ENCODE data around the gene IL10RB.
"Not testable (repeated sequence)": the region's sequence is repeated elsewhere in the genome, so short reads cannot be mapped to it uniquely, and the experiment has no call there.

Gene IL10RB

DNA sequence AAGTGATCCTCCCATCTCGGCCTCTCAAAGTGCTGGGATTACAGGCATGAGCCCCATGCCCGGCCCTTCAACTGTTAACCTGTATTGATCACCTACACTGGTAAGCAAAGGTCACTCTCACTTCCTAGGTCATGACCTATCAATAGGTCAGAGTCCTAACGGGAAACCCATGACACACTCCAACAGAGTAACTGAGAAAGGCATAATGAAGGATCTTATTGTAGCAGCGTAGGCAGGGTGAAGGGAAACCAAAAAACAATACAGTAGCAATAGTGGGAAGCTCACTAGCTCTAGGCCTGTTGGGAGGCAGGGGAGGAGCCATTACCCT, 39.1 kb downstream of the IL10RB start:
- no peak for DNase-seq

DNA sequence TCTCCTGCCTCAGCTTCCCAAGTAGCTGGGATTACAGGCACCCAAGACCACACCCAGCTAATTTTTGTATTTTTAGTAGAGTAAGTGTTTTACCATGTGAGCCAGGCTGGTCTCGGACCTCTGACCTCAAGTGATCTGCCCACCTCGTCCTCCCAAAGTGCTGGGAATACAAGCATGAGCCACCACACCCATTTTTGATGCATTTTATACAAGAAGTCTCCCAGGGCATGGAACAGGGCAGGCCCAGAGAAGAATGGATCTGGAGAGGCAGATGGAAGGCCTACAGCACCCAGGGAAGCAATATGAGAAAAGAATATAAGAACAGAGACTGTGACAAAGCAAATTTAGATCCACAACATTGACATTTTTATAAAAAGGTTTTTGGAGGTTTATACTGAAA, 39.8 kb downstream of the IL10RB start:
- DNase-seq: no peak

DNA sequence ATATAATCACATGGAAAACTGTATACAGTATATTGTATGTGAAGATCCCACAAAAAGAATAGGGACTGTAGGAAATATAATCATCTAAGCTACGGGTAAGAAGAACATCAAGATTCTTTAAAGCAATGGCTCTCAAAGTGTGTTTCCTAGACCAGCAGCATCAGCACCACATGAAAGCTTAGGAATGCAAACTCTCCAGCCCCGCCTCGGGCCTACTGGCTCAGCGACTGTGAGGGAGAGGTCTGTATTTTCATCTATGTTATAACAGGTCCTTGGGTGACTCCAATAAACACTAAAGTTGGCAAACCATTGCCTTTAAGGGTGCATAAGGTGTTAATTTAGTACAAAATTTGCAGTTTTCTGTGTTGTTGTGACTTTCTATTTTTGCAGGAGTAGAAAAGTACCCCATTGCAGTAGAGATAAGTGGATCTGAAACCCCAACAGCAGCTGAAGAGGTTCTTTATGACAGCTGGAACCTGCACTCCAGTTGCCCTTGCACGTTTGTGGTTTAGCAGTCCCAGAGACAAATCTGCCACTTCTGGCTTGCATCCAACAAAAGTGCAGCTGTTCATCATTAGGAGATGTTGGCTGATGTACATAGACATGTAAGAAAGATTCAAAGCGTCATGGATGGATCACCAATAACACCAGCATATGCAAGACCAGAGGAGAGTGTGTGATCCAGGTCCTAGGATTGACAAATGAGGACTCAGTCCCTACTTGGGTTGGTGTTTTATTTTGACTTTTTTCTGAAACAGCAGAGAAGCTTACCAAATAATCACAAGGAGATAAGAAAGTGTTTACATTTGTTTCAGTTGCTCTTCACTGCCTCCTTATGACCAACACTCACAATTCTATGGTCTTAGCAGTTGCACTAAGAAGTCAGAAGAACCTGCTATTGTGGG, 42.7 kb downstream of the IL10RB start:
- peak; percentile 75 for DNase-seq

DNA sequence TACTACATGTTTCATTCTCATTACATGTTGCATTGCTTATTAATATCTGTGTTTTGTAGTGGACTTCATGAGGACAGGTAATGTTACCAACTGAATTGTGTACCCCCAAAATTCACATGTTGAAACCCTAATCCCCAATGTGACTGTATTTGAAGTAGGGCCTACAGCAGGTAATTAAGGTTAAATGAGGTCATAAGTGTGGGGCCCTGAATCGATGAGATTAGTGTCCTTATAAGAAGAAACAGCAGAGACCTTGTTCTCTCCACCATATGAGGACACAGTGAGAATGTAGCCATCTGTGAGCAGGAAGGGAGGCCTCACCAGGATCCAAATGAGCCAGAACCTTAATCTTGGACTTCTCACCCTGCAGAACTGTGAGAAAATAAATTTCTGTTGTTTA, 43.6 kb downstream of the IL10RB start:
- DNase-seq: no peak

DNA sequence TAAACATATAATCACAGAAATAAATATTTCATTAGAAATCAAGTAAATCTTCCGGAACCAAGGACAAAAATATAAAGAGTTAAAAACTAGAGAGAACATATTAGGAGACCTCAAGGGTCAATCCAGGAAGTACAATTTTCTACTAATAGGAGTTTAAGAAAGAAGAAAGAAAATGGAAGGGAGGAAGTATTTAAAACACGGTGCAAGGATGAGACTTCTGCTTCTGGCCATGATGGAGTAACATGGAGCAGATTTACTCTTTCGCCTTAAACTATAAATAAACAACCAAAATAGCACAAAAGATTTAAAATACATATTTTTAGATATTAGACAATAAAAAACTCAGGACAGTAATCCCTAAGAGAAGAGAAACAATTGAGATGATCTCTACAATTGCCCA, 46.0 kb downstream of the IL10RB start:
- DNase-seq: no peak

DNA sequence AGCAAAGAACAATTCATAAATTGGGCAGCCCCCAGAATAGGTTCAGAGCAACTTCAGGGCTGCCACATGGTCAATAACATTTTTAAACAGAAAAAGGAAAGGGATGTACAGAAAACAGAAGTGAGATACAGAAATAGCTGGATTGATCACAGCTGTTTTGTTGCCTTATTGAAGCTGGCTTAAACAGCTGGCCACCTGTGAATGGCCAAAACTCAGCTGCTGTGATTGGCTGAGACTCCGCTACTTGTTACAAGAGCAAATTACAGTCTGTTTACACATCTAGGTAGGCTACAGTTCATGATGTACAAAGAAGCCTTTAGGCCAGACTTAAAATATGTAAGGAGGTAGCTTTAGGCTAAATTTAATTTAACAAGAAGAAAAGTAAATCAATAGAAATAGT, 47.0 kb downstream of the IL10RB start:
- DNase-seq: no peak

DNA sequence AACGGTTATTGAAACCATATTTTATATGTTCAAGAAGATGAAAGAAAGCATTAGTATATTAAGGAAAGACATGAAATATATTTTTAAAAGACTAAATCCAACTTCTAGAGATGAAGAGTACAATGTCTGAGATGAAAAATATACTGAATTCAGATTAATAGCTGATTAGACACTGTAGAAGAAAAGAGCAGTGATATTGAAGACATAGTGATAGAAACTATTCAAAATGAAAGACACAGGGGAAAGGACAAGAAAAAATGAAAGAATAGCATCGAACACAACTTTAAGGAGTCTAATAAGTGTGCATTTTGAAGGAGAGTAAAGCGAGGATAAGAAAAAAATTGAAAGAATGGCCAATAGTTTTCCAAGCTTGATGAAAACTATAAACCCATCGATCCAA, 47.4 kb downstream of the IL10RB start:
- no peak for DNase-seq

DNA sequence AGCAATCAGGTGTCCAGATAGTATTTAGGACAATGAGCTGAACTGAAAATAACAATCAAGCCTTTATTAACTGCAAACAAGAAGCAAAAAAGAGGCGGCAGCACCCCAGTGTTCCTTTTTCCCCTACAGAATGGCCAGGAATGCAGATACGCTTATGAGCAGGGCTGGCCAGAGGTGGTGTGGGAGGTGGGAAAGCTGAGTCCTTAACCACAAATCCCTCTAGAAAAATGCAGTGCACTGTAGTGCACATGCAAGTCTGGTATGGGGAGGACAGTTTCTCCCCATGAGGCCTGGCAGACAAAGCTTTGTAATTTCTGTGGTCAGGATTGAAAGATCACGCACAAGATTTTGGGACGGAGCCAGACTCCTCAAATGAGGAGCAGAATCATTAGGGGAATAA, 47.9 kb downstream of the IL10RB start:
- DNase-seq: no peak

DNA sequence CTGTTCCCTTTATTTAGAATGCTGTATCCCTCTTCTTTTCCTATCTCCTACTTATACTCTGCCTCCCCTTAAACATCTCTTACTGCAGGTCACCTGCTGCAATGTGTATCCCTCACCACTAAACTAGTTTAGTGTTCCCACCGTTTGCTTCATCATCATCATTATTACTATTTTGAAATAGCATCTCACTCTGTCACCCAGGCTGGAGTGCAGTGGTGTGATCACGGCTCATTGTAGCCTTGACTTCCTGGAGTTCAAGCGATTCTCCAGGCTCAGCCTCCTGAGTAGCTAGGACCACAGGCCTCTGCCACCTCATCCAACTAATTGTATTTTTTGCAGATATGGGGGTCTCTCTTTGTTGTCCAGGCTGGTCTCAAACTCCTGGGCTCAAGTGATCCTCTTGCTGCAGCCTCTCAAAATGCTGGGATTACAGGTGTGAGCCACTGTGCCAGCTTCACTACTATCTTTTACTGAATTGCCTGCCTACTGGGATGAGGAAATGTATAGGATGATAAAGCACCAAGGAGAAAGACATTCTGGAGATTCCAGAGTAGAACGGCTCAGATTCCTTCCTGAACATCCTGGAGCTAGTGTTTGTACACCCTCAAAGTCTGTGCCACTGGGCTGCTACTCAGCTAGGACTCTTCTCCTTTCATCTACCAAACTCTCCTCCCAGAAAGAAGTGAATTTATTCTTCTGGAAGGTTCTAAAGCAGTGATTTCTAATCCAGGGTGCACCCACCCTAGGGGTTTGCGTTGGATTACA, 50.0 kb downstream of the IL10RB start:
- DNase-seq: no peak

DNA sequence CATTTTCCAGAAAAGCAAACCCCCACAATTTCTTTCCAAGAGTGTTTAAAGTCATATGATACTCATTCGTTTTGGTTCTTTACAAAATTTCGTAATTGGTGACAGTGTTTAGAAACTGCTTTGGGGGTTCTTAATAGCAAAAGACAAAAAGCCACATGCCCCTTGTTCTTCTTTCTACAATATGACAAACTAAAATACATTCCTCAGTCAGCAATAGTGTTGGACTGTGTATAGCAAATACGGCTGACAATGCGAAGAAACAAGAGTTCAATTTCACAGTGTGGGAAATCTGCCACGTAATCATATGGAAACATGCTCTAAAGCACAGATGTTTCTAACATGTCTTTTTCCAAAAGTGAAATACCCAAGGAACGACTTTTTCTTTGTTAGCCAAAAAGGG, 51.0 kb downstream of the IL10RB start:
- no peak for DNase-seq

DNA sequence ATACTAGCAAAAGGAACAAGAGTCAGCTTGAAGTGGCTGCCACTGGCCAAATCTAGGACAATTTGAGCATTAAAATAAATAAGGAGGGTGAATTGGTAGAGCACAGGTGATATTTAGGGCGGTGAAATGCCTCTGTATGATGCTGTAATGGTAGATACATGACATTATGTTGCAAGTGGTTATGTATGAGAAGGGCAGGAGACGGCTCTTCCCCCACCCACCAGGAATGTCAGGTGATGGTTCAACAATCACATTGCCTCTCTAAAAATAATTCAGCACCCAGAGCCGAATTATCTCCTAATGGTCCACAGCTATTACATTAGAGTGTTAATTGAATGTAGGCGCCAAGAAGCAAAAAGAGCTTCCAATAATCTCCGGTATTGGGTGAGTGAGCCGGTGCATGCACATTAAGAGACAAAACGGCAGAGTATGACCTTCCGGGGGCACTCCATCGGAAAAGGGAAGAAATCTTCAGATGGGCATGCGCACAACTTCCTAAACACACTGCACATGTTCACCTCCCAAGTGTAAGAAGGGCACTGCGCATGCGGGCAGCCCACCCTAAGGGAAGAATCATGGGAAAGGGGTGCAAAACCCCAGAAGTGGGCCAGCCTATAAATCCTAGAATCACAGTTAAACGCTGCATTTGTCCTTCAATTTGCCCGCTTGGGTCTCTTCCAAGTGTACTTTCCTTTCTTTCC, 51.8 kb downstream of the IL10RB start:
- no peak for DNase-seq

DNA sequence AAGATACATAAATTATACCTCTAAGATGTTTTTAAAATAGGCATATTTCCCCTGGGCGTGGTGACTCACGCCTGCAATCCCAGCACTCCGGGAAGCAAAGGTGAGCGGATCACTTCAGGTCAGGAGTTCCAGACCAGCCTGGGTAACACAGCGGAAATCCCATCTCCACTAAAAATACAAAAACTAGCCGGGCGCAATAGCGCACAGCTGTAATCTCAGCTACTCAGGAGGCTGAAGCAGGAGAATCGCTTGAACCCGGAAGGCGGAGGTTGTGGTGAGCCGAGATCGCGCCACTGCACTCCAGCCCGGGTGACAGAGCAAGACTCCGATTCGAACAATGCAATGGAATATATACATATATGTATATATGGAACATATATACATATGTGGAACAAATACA, 54.8 kb downstream of the IL10RB start:
- not testable (repeated sequence) for DNase-seq

DNA sequence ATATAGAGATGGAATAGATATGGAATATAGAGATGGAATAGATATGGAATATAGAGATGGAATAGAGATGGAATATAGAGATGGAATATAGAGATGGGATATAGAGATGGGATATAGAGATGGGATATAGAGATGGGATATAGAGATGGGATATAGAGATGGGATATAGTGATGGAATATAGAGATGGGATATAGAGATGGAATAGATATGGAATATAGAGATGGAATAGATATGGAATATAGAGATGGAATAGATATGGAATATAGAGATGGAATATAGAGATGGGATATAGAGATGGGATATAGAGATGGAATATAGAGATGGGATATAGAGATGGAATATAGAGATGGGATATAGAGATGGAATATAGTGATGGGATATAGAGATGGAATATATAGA, 57.4 kb downstream of the IL10RB start:
- not testable (repeated sequence) for DNase-seq

DNA sequence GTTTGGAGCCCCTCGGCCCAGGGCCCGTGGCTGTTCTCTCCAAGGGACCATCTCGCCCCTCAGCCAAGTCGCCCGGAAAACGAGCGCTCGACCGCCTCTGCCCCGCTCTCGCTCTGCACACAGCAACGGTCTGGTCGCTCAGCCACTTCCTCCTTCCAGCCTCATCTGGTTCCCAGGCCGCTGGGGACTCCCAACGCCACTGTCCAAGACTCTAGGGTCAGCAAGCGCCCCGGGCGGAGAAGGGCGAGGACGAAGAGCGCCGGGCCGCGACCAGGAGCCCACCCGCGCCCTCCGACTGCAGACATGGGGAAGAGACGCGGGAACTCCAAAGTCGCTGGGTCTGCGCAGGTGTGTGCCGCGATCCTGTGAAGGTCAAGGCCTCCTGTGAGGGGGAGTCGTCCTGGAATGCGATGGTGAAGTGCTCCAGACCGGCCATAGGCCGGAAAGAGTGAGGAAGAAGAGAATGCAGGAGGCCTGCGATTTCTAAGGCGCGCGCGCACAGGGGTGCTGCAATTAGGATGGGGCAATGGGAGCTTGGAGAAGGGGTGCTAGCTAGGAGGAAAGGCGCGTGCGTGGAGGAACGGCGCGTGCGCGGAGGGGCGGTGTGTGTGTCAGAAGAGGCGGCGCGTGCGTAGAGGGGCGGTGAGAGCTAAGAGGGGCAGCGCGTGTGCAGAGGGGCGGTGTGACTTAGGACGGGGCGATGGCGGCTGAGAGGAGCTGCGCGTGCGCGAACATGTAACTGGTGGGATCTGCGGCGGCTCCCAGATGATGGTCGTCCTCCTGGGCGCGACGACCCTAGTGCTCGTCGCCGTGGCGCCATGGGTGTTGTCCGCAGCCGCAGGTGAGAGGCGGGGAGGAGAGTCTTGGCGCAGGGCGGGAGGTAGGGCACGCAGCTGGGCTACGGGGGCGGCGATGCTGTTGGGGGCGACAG, 58.4 kb downstream of the IL10RB start, which contains the start of gene IFNAR1:
Gene IFNAR1, plus strand, starts transcription at position 680 of the 931 bp plus-strand sequence. Its CDS starts 86 bp downstream, at position 766.
- peak; percentile 98 for DNase-seq

DNA sequence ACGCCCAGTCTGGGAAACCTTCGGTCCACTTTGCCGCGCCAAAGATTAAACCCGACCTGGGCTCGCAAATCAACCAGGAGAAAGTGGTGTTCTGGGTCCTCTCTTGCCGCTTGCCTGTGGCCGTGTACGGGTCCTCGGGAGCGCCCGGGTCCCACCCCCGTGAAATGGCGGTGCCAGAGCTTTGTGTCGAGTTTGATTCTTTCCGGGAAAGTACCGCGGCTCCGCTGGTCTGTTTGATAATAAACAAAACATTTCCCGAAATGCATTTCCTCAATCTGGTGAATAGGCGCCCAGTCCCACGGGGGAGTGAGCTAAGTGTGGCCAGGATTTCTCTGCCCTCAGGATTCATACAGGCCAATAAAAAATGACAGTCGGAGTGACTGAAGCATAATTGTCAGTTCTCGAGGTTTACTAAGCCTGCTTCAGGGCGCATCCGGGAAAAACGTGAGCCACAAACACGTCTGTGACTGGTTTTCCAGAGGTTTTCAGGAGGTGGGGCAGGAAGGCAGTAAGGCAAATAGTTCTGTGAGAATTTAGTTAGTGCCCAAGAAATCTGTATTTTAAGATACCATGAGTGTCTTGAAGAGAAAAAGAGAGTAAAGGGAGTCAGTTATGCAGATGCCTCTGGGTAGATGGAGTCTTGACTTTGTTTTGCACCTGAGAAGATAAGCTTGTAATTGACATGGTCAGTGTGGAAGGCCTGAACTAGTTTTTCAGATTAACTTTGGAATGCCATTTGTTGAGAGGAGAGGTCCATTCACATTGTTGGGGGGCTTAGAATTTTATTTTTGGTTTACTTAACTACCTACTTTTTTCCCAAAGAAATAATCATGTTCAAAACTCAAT, 59.3 kb downstream of the IL10RB start:
- peak; percentile 51 for DNase-seq

DNA sequence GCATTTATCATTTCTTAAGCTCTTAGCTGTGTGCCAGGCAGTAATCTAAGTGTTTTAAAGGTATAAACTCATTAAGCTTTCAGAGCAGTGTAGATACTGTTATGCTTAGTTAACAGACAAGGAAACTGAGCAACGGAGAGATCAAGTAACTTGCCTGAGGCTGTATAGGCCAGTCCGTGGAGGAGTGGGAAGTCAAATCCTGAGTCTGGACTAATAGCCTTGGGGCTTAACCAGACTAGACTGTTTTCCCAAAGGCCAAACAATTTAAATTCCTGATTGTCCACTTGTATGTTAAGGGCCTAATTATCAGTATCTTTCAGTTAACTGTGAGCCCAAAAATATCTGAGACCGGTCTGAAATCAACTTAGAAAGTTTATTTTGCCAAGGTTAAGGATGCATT, 61.2 kb downstream of the IL10RB start:
- DNase-seq: no peak

DNA sequence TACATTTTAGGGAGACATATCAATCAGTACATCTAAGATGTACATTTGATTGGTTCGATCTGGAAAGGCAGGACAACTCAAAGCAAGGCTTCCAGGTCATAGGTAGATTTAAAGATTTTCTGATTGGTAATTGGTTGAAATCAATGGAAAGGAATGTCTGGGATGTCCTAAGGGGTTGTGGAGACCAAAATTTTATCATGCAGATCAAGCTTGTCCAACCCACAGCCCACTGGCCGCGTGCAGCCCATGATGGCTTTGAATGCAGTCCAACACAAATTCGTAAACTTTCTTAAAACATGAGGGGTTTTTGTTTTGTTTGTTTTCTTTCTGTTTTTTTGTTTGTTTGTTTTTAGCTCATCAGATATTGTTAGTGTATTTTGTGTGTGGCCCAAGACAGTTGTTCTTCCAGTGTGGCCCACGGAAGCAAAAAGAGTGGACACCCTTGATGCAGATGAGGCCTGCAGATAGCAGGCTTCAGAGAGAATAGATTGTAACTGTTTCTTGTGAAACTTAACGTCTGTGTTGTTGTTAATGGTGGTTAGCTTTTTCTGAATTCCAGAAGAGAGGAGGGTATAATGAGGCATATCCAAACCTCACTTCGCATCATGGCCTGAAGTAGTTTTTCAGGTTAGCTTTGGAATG, 61.7 kb downstream of the IL10RB start:
- DNase-seq: no peak

DNA sequence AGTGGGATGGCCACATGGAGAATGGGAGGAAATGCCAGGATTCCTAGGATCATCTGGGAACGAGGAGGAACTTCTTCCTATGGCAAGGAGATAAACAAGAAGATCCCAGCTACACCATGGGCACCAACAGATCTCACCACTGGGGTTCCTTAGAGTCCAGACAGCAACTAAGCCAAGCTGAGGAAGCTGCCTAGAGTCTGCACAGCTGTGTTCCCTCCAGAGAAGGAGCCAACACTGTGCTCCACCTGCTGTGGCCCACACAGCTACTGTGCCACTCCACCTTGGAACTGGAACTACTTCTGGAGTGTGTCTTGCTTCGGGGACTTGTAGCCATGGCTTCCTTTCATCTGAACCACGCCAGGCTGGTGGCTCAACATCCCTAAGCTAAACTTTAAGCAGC, 64.6 kb downstream of the IL10RB start:
- DNase-seq: no peak

DNA sequence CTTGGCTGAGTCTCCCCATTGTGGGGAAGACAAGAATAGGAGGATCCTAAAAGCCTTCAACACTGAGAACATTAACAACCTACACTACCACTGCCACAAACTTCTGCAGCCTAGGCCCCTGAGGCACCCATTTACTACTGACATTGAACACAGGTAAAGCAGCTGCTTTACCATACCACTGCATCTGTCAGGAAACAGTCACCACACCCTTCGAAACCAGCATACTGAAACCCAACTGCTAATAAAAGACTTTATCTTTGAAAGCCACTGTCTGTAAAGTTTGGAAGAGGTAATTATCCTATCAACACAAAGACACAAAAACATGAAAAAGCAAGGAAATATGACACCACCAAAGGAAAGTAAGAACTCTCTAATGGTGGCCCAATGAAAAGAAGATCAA, 66.0 kb downstream of the IL10RB start:
- DNase-seq: no peak

DNA sequence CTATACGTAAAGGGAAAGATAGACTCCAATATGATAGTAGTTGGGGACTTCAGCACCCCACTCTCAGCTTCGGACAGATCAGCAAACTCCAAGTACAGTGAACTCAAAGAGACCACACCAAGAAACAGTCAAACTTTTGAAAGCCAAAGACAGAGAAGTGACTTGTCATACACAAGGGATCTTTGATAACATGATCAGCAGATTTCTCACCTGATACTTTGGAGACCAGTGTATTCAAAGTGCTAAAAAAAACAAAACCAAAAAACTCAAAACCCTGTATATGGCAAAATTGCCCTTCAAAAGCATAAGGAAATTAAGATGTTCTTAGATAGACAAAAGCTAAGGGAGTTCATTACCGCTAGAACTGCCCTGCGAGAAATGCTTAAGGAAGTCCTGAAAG, 68.0 kb downstream of the IL10RB start:
- no peak for DNase-seq

DNA sequence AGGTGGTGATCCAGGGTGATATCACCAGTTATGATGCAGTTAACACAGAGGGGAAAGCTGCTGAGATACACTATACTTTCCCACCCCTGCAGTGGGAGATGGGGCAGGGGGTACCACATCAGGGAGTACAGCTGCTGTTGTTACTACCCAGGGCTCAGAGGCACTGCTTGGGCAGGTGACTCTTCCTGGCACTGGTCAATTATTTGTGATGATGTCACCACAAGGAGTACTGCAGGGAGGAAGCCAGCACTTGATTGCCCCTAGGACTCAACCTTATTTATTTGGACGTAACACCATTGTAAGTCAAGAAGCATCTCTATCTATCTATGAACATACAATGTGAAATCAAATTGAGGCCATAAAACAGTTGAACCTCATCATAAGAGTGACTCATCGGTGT, 68.7 kb downstream of the IL10RB start:
- no peak for DNase-seq
